Kidney capillary endothelial cell (primary cell): ENCODE results near the gene PEAR1.
A peak's percentile ranks its signal among the peaks of the same experiment; 100 is the strongest.

Source experiments
- DNase-seq: peaks from one replicate; pipeline ENCODE4 v3.0.0-alpha.2; 2018; ENCODE audit warnings: low spot score

PEAR1 gene

GRCh38 chr1:156901966-156902915 is 8.7 kb downstream of the PEAR1 start:
- no peak for DNase-seq

DNA sequence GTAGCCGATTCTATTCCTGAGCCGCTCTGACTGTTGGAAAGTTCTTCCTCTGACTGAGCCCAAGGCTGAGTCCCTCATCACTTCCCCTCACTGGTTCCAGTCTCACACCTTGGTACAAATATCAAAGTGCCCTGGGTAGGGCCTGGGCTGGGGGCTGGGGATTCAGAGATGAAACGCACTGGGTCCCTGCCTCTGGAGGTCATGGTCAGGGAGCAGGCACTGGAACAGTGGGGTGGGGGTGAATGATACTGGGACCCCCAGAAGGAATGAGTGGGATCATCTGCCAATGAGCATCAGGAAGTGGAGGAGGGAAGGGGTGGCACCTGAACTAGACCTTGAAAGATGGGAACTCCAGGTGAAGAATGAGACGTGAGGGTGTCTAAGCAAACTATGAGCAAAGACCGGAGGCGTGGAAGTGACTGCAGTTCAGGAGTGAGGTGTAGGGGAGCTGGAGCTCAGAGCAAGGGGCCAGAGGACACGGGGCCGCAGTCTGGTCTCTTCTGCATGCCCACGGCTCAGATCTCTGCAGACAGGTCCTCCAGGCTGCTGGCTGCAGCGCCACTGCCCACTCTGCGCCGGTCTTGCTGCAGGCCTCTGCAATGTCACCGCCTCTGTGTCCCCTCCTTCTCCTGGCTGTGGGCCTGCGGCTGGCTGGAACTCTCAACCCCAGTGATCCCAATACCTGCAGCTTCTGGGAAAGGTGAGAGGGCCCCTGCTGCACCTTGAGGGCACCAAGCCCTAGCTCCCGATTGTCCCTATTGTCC is 10.0 kb downstream of the PEAR1 start:
- no peak for DNase-seq

- DNase-seq, result no peak
Observed at GRCh38 chr1:156904187-156904959, 10.9 kb downstream of the PEAR1 start.

DNA sequence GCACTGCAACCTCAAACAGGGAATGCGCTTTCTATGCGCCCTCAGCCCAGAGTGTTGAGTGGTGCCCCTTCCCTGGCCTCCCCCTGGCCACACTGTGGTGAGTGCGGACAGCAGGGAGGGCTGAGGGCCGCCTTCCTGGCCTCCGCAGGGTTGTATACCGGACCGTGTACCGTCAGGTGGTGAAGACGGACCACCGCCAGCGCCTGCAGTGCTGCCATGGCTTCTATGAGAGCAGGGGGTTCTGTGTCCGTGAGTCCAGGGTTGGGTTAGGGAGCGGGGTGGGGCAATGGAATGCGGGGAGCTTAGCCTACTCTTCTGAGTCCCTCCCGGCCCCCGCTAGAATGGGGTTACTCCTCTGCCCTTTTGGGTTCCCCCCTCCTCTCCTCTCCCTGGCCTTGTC is 11.7 kb downstream of the PEAR1 start:
- DNase-seq, result no peak

- no peak for DNase-seq
Observed at GRCh38 chr1:156905651-156906050, 12.1 kb downstream of the PEAR1 start.

DNA sequence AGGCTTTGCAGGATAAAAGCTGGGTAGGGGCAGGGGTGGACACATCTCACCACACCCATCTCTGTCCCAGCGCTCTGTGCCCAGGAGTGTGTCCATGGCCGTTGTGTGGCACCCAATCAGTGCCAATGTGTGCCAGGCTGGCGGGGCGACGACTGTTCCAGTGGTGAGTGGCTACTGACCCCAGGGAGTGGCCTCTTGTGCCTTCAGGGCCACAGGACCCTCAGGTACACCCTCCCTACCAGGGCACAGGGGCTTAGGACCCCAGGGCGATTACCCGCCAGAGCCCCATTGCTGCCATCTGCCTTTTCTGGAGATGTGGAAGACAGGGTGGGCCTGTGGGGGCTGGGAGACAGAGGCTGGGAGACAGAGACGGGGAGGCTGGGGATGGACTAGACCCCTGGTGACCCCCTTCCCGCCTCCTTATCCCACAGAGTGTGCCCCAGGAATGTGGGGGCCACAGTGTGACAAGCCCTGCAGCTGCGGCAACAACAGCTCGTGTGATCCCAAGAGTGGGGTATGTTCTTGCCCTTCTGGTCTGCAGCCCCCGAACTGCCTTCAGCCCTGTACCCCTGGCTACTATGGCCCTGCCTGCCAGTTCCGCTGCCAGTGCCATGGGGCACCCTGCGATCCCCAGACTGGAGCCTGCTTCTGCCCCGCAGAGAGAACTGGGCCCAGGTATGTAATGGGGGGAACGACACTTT is 12.8 kb downstream of the PEAR1 start:
- no peak for DNase-seq

- no peak for DNase-seq
Observed at GRCh38 chr1:156908541-156908940, 15.0 kb downstream of the PEAR1 start.

DNA sequence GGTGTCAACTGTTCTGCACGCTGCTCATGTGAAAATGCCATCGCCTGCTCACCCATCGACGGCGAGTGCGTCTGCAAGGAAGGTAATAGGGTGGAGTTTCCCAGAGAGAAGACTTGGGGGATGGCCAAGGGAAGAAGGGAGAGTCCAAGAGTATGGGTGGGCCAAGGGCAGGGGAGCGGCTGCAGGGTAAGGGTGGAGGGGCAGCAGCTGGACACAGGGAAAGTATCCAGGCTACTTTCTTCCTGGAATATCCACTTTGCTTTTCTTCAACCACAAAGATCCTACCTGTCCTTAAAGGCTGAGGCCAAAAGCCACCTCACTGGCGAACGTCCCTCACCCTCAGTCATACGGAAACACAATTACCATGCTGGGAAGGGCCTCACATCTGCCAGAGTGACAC is 15.4 kb downstream of the PEAR1 start:
- no peak for DNase-seq

- DNase-seq, result no peak
Observed at GRCh38 chr1:156909671-156910070, 16.2 kb downstream of the PEAR1 start.

DNA sequence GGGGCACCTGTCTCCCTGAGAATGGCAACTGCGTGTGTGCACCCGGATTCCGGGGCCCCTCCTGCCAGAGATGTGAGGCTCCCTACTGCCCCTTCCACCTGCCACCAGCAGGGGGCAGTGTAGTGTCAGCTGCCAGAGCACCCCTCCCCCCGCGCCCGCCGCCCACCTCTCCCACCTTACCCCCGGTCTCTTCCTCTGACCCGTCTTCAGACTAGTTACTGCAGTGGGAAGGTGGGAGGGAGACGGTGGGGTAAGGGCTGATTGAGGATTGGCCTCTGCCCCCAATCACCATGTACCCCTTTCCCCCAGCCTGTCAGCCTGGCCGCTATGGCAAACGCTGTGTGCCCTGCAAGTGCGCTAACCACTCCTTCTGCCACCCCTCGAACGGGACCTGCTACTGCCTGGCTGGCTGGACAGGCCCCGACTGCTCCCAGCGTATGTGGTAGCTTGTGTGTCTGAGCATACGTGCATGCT is 16.8 kb downstream of the PEAR1 start:
- DNase-seq, result no peak

- DNase-seq, result no peak
Observed at GRCh38 chr1:156911577-156912298, 18.2 kb downstream of the PEAR1 start.

DNA sequence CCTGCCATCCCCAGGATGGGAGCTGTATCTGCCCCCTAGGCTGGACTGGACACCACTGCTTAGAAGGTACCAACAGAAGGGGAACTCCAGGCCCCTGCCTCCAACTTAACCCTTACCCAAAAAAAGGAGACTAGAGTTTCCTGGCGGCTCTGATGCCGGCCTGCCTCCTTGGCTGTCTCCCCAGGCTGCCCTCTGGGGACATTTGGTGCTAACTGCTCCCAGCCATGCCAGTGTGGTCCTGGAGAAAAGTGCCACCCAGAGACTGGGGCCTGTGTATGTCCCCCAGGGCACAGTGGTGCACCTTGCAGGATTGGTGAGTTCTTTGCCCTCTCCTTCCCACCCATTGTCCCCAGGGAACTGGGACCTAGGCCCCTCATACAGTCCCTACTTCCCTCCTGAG is 18.8 kb downstream of the PEAR1 start:
- DNase-seq, result no peak

DNA sequence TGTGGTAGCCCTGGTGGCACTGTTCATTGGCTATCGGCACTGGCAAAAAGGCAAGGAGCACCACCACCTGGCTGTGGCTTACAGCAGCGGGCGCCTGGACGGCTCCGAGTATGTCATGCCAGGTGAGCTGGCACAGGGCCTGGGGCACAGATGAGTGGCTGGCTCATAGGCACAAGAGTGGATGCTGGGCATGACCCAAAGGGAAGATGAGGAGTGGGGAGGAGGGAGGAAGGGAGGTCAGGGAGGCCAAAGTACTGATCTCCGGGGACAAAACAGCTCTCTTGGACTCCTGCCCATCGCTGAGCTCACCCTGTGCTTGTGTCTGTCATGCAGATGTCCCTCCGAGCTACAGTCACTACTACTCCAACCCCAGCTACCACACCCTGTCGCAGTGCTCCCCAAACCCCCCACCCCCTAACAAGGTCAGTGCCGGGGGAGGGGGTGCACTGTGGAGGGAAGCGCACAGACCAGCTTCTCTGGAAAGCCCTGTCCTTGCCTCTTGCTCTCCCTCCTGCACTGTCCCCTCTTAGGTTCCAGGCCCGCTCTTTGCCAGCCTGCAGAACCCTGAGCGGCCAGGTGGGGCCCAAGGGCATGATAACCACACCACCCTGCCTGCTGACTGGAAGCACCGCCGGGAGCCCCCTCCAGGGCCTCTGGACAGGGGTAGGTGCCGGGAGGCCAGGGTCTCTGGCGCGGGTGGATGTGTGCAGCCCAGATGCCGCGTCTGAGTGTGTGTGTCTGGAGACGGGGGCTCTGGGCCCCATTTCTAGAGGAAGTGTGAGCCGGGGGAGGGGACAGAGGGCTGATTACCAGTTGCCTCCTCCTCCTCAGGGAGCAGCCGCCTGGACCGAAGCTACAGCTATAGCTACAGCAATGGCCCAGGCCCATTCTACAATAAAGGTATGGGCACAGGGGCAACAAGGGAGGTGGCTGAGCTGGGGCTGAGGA is 19.6 kb downstream of the PEAR1 start:
- no peak for DNase-seq

- no peak for DNase-seq
Observed at GRCh38 chr1:156913809-156914387, 20.4 kb downstream of the PEAR1 start.

DNA sequence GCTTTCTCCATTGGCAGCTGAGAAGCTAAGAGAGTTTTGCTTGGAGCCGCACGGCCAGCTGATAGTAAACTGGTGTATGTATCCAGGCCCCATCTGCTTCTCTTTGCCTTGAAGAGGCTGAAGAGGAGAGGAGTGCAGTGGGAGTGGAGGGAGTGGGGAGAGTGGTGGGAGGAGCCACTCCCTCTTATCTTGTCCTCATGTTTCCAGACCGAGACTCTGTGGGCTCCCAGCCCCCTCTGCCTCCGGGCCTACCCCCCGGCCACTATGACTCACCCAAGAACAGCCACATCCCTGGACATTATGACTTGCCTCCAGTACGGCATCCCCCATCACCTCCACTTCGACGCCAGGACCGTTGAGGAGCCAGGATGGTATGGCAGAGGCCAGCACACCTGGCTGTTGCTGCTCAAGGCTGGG is 20.9 kb downstream of the PEAR1 start:
- DNase-seq, result no peak

DNA sequence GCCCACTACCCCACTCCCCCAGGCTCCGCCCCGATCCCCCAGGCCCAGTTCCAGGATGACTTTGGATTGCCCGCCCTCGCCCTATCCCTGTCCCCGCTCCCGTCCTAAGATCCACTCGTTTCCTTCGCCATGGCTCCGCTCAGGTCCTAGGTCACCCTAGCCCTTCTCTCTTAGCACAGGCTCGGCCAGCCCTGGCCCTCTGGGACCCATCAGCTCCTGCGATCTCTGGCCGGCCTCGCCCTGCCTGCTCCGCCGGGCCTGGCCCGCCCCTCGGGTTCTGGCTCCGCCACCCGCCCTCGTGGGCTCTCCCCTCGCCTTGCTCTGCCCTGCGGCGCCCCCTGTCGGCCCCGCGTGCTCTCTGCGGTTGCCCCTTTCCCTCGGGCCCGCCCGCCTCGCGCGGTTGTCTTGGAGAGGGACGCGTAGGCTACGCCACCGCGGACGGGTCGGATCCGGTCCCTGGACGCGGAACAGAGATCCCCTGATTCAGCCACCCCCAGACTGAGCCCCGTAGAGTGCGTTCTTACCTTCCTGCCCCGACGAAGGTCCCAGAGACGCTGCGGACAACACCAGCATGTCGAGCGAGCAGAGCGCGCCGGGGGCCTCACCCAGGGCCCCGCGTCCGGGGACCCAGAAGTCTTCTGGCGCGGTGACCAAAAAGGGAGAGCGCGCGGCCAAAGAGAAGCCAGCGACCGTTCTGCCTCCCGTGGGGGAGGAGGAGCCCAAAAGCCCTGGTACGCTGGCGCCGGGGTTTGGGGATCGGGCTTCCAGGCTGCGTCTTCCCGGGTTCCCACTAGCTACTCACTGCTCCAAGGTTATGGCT is 26.9 kb downstream of the PEAR1 start, which contains the start of gene LRRC71:
Gene LRRC71 (plus strand): TSS at position 400 of the 820 bp plus-strand sequence. CDS start 172 bp downstream, at position 572.
- DNase-seq, result peak; percentile 88

DNA sequence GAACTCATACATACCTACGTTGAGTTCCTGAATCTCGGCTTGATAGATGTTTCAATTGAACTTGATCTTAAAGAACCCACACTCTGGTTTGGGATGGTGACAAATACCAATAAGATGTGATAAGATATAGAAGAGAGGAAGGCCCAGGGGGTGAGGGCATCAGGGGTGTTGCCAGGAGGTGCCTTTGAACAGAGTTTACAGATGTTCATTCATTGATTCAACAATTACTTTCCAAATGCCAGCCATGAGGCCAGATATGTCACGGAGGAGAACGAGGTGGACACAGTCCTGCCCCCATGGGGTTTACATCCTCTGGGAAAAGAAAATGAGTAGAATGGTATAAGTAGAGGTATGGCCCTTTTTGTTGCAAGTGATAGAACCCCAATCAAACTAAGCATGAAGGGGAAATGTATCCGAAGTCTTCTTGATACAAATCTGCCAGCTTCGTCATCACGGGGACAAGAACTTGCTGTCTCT is 27.6 kb downstream of the PEAR1 start:
- DNase-seq, result no peak

GRCh38 chr1:156922986-156923669 is 29.6 kb downstream of the PEAR1 start:
- no peak for DNase-seq
